ENCODE measurements around the gene GARNL3. TPM values are rescaled to one million over a fixed set of nuclear protein-coding genes. Genes with fewer than 3 reads are reported as not detected.

Gene GARNL3
- total RNA-seq, 4 donors from 2014 or later: 28.4 to 59.7 (median 39.1) TPM

- 94 to 100% methylated on average over 4 of the region's 4 CpGs for WGBS, 2 donors
Observed at GRCh38 chr9:127292415-127292814, 27.8 kb downstream of the GARNL3 start.

GRCh38 chr9:127293328-127293727 is 28.8 kb downstream of the GARNL3 start:
- 48 to 70% methylated on average over 4 to 5 of the region's 5 CpGs for WGBS, 2 donors
- Histone ChIP-seq H3K4me3 (no peak overlapping the region), H3K27ac (peak overlapping the region in 2 of 4 donors; percentile 37 to 50), H3K36me3 (no peaks in the 10 kb centered on the region), H3K27me3 (no peaks in the 10 kb centered on the region), H3K4me1 (peaks cover 0 to 15% (median 4%) of the 10 kb centered on the region in 4 donors), H3K9me3 (no peaks in the 10 kb centered on the region)
- peak in 1 of 2 donors; percentile 40 for DNase-seq (ENCODE audit: low spot score in 2 of 2)
- TF ChIP-seq POLR2A (IDR thresholded peaks at IDR 0.05): no peak
- peak in 1 of 2 donors; percentile 81 for TF ChIP-seq EP300 (IDR thresholded peaks at IDR 0.05)

More at GRCh38 chr9:127292415-127292814, 27.8 kb downstream of the GARNL3 start:
- Histone ChIP-seq H3K36me3 (no peaks in the 10 kb centered on the region), H3K27me3 (no peaks in the 10 kb centered on the region), H3K9me3 (no peaks in the 10 kb centered on the region), H3K4me3 (no peak overlapping the region), H3K27ac (peak overlapping the region in 1 of 4 donors; percentile 23), H3K4me1 (peaks cover 0 to 15% (median 4%) of the 10 kb centered on the region in 4 donors)
- DNase-seq (ENCODE audit: low spot score in 2 of 2): no peak
- no peak for TF ChIP-seq POLR2A (IDR thresholded peaks at IDR 0.05)

- peaks cover 0 to 15% (median 4%) of the 10 kb centered on the region in 4 donors for H3K4me1 ChIP-seq
- peak overlapping the region in 2 of 4 donors; percentile 37 to 50 for H3K27ac ChIP-seq
- no peak overlapping the region for H3K4me3 ChIP-seq
- no peaks in the 10 kb centered on the region for H3K27me3 ChIP-seq
- no peak for TF ChIP-seq EP300 (IDR thresholded peaks at IDR 0.05)
- TF ChIP-seq POLR2A (IDR thresholded peaks at IDR 0.05): no peak
- TF ChIP-seq CTCF (IDR thresholded peaks at IDR 0.05): no peak
- no peaks in the 10 kb centered on the region for H3K36me3 ChIP-seq
- DNase-seq (ENCODE audit: low spot score in 2 of 2): no peak
- H3K9me3 ChIP-seq: no peaks in the 10 kb centered on the region
- WGBS, 2 donors: 33 to 55% methylated on average over 1 of the region's 1 CpG
Observed at GRCh38 chr9:127293767-127294166, 29.2 kb downstream of the GARNL3 start.

GRCh38 chr9:127295005-127295404 is 30.4 kb downstream of the GARNL3 start:
- WGBS, 2 donors: 76 to 88% methylated on average over 1 of the region's 1 CpG

GRCh38 chr9:127300886-127301447 is 36.4 kb downstream of the GARNL3 start:
- no peak for DNase-seq (ENCODE audit: low spot score in 2 of 2)
- Histone ChIP-seq H3K36me3 (no peaks in the 10 kb centered on the region), H3K9me3 (no peaks in the 10 kb centered on the region), H3K4me1 (no peaks in the 10 kb centered on the region), H3K27ac (no peak overlapping the region), H3K4me3 (no peak overlapping the region), H3K27me3 (no peaks in the 10 kb centered on the region)
- TF ChIP-seq CTCF (IDR thresholded peaks at IDR 0.05) (no peak), EP300 (IDR thresholded peaks at IDR 0.05) (no peak), POLR2A (IDR thresholded peaks at IDR 0.05) (no peak)
- WGBS, 2 donors: 86 to 87% methylated on average over 3 of the region's 3 CpGs

More at GRCh38 chr9:127295005-127295404, 30.4 kb downstream of the GARNL3 start:
- TF ChIP-seq CTCF (IDR thresholded peaks at IDR 0.05) (no peak), POLR2A (IDR thresholded peaks at IDR 0.05) (no peak), EP300 (IDR thresholded peaks at IDR 0.05) (no peak)
- no peaks in the 10 kb centered on the region for H3K27me3 ChIP-seq
- peaks cover 0 to 10% (median 4%) of the 10 kb centered on the region in 4 donors for H3K4me1 ChIP-seq
- no peaks in the 10 kb centered on the region for H3K36me3 ChIP-seq
- H3K27ac ChIP-seq: no peak overlapping the region
- H3K4me3 ChIP-seq: no peak overlapping the region
- H3K9me3 ChIP-seq: no peaks in the 10 kb centered on the region
- DNase-seq (ENCODE audit: low spot score in 2 of 2): no peak

DNA sequence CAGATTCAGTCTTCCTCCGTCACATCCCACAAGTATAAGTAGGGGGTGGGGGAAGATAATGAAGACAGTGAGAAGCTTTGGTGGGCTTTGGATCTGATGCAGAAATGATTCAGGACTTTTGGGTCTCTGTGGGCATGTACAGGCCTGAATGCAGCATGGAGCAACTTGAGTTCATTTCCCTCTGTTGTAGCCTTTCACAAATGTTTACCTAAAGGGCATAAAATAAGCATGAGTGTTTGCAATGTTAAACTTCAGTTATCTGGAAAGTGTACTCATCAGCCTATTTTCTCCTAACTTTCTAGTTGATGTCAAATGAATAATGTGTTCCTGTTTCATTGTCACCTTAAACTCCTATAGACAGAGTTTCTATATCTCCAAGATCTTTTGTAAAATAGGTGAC is 39.3 kb downstream of the GARNL3 start:
- H3K4me3 ChIP-seq: no peak overlapping the region
- no peak for DNase-seq (ENCODE audit: low spot score in 2 of 2)
- H3K9me3 ChIP-seq: no peaks in the 10 kb centered on the region
- H3K4me1 ChIP-seq: peaks cover 0 to 4% (median under 1%) of the 10 kb centered on the region in 4 donors
- no peaks in the 10 kb centered on the region for H3K36me3 ChIP-seq
- no peak overlapping the region for H3K27ac ChIP-seq
- H3K27me3 ChIP-seq: no peaks in the 10 kb centered on the region
- WGBS, 2 donors: 77 to 85% methylated on average over 1 of the region's 1 CpG
- no peak for TF ChIP-seq CTCF (IDR thresholded peaks at IDR 0.05)
